Osteoblast (primary cell): ENCODE measurements around the gene MS4A12. TPM values are rescaled to one million over a fixed set of nuclear protein-coding genes. Genes with fewer than 3 reads are reported as not detected.

ENCODE experiments used
- DNase-seq: peaks from one replicate; pipeline ENCODE4 v3.0.0; 2011; ENCODE audit warnings: low spot score, mixed read lengths; ENCODE audit not compliant: insufficient read length; ENCODE audit errors: missing footprints
- H2AFZ ChIP-seq: 2 replicates; pipeline ENCODE4 v1.6.0; 2011; ENCODE audit warnings: mild to moderate bottlenecking, low read length
- H3K27ac ChIP-seq: 2 replicates; pipeline ENCODE4 v1.5.1; 2011; ENCODE audit warnings: mild to moderate bottlenecking, low read depth, low read length, moderate library complexity
- H3K27me3 ChIP-seq: 2 replicates; pipeline ENCODE4 v1.6.0; 2012; ENCODE audit warnings: mild to moderate bottlenecking, control low read depth, inconsistent platforms, low read length, moderate library complexity; ENCODE audit not compliant: insufficient read depth
- H3K36me3 ChIP-seq: 2 replicates; pipeline ENCODE4 v1.5.1; 2011; ENCODE audit warnings: mild to moderate bottlenecking, low read length, control low read depth, moderate library complexity; ENCODE audit not compliant: insufficient read depth
- H3K4me1 ChIP-seq: 2 replicates; pipeline ENCODE4 v1.5.1; 2011; ENCODE audit warnings: mild to moderate bottlenecking, low read length, control low read depth, moderate library complexity; ENCODE audit not compliant: insufficient read depth
- H3K4me2 ChIP-seq: 2 replicates; pipeline ENCODE4 v1.6.0; 2011; ENCODE audit warnings: mild to moderate bottlenecking, low read length; ENCODE audit not compliant: insufficient read depth
- H3K4me3 ChIP-seq: fragments of 200-600 bp; sonication (generic); 3 replicates; pipeline ENCODE4 v1.5.1; 2012; ENCODE audit warnings: mild to moderate bottlenecking, low read length, inconsistent platforms; ENCODE audit not compliant: insufficient read depth
- H3K79me2 ChIP-seq: 2 replicates; pipeline ENCODE4 v1.6.0; 2012; ENCODE audit warnings: mild to moderate bottlenecking, low read length, control low read depth, inconsistent platforms; ENCODE audit not compliant: insufficient read depth
- H3K9me3 ChIP-seq: 2 replicates; pipeline ENCODE4 v1.5.1; 2011; ENCODE audit warnings: low read depth, low read length, control low read depth
- H4K20me1 ChIP-seq: 2 replicates; pipeline ENCODE4 v1.6.0; 2012; ENCODE audit warnings: mild to moderate bottlenecking, low read length, control low read depth; ENCODE audit not compliant: insufficient read depth
- CTCF ChIP-seq: IDR thresholded peaks from 2 replicates; pipeline ENCODE4 v1.5.1; 2011; ENCODE audit warnings: mild to moderate bottlenecking, low read depth, low read length, moderate library complexity; ENCODE audit errors: extremely low read depth
- total RNA-seq: library from RNA; depleted of rRNA; stranded (reverse); fragments of >200 nt; gene quantifications from 2 replicates; pipeline ENCODE4 v1.2.3, GENCODE V29; 2012

Gene MS4A12
- total RNA-seq, 1 donor = not detected

- no peak for DNase-seq
- H4K20me1 ChIP-seq = no peaks in the 10 kb centered on the region
Measured at GRCh38 chr11:60511393-60511792, 18.8 kb downstream of the MS4A12 start.

GRCh38 chr11:60512651-60513225 is 20.2 kb downstream of the MS4A12 start:
- Histone ChIP-seq H3K27me3 (no peaks in the 10 kb centered on the region), H2AFZ (no peak overlapping the region), H3K27ac (no peak overlapping the region), H3K79me2 (no peaks in the 10 kb centered on the region), H3K9me3 (no peaks in the 10 kb centered on the region), H4K20me1 (no peaks in the 10 kb centered on the region), H3K4me1 (no peaks in the 10 kb centered on the region), H3K36me3 (no peaks in the 10 kb centered on the region), H3K4me2 (no peak overlapping the region), H3K4me3 (no peak overlapping the region)
- DNase-seq = no peak
- TF ChIP-seq CTCF = no peak

More at GRCh38 chr11:60511393-60511792, 18.8 kb downstream of the MS4A12 start:
- Histone ChIP-seq H3K27me3 (no peaks in the 10 kb centered on the region), H3K36me3 (no peaks in the 10 kb centered on the region), H3K4me1 (no peaks in the 10 kb centered on the region), H3K9me3 (no peaks in the 10 kb centered on the region), H3K4me2 (no peak overlapping the region), H2AFZ (no peak overlapping the region), H3K4me3 (no peak overlapping the region), H3K79me2 (no peaks in the 10 kb centered on the region), H3K27ac (no peak overlapping the region)
- no peak for TF ChIP-seq CTCF

GRCh38 chr11:60513496-60514460 is 21.2 kb downstream of the MS4A12 start:
- DNase-seq = no peak
- no peak overlapping the region for H3K4me3 ChIP-seq
- H3K27me3 ChIP-seq = no peaks in the 10 kb centered on the region
- H3K4me1 ChIP-seq = no peaks in the 10 kb centered on the region
- H4K20me1 ChIP-seq = no peaks in the 10 kb centered on the region
- H3K4me2 ChIP-seq = no peak overlapping the region
- H3K27ac ChIP-seq = no peak overlapping the region
- no peaks in the 10 kb centered on the region for H3K9me3 ChIP-seq
- H2AFZ ChIP-seq = no peak overlapping the region
- H3K36me3 ChIP-seq = no peaks in the 10 kb centered on the region
- H3K79me2 ChIP-seq = no peaks in the 10 kb centered on the region
- no peak for TF ChIP-seq CTCF

GRCh38 chr11:60515144-60515855 is 22.7 kb downstream of the MS4A12 start, which contains the start of gene MS4A13:
Gene MS4A13, plus strand, starts transcription at chr11:60515392. Its CDS starts 2,692 bp downstream, at chr11:60518084.
- no peak for TF ChIP-seq CTCF
- Histone ChIP-seq H3K4me3 (no peak within 1 kb of the TSS), H3K4me2 (no peak within 1 kb of the TSS), H2AFZ (no peak within 1 kb of the TSS), H4K20me1 (no peaks in the 10 kb centered on the region), H3K27me3 (no peaks in the 10 kb centered on the region), H3K9me3 (no peaks in the 10 kb centered on the region), H3K36me3 (no peaks in the 10 kb centered on the region), H3K79me2 (no peaks in the 10 kb centered on the region), H3K4me1 (no peaks in the 10 kb centered on the region), H3K27ac (no peak within 1 kb of the TSS)
- no peak for DNase-seq
